Measurements from ENCODE around the gene SRSF3.
"Not testable (repeated sequence)": the region's sequence is repeated elsewhere in the genome, so short reads cannot be mapped to it uniquely, and the experiment has no call there.

Gene SRSF3

GRCh38 chr6:36605143-36605542 is 11.0 kb downstream of the SRSF3 start:
- no peak for DNase-seq (ENCODE audit: low spot score)

- no peak for DNase-seq (ENCODE audit: low spot score)
Measured at GRCh38 chr6:36605560-36606391, 11.6 kb downstream of the SRSF3 start.

DNA sequence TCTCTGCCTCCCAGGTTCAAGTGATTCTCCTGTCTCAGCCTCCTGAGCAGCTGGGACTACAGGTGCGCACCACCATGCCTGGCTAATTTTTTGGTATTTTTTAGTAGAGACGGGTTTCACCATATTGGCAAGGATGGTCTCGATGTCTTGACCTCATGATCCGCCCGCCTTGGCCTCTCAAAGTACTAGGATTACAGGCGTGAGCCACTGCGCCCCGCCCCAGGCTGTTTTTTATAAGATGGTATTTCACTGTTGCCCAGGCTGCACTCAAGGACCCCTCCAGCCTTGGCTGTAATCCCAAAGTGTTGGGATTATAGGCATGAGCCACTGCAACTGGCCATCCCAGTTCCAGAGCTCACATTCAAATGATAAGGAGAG is 13.1 kb downstream of the SRSF3 start:
- DNase-seq (ENCODE audit: low spot score): not testable (repeated sequence)

DNA sequence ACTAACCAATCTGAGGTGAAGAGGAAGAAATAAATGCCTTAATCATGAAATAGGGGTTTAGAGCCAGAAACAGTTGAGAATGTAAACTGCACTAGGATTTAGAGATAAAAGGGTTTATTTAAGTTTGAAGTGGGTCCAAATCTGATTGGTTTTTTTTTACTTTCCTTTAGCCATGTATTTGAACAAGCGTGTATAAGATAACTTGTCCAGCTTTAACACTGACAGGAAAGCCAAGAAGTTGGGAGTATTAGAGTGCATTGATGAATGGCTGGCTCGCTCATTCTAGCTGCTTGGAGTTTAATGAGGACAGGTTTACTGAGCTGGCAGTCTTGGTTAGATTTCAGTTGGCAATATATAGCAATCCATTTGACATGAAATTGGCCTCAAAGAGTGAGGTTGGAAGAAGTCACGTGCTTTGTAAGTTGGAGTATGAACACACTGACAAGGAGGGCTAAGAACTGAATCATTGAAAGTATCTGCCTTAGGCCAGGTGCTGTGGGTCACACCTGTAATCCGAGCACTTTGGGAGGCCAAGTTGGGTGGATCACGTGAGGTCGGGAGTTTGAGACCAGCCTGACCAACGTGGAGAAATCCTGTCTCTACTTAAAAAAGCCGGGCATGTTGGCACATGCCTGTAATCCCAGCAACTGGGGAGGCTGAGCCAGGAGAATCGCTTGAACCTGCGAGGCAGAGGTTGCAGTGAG is 13.7 kb downstream of the SRSF3 start:
- DNase-seq (ENCODE audit: low spot score): no peak

GRCh38 chr6:36608788-36609563 is 14.8 kb downstream of the SRSF3 start:
- DNase-seq (ENCODE audit: low spot score): no peak

DNA sequence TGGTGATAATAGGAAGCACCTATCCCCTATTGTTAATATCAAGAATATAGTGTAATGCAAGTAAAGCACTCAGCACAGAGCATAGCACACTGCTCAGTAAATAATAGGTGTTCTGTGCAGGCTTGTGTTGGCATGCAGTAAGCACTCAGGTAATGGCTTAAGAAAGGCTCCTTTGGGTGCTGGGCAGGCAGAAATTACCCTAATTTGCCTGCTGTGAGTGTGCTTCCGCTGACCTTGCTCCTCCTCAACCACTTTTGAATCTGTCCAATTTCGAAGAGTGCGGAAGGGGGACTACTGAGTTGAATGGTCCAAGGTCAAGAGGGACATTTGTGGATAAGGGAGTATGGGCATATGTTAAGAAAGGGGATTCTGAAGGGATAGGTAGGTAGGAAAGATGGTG is 15.4 kb downstream of the SRSF3 start:
- DNase-seq (ENCODE audit: low spot score): no peak

DNA sequence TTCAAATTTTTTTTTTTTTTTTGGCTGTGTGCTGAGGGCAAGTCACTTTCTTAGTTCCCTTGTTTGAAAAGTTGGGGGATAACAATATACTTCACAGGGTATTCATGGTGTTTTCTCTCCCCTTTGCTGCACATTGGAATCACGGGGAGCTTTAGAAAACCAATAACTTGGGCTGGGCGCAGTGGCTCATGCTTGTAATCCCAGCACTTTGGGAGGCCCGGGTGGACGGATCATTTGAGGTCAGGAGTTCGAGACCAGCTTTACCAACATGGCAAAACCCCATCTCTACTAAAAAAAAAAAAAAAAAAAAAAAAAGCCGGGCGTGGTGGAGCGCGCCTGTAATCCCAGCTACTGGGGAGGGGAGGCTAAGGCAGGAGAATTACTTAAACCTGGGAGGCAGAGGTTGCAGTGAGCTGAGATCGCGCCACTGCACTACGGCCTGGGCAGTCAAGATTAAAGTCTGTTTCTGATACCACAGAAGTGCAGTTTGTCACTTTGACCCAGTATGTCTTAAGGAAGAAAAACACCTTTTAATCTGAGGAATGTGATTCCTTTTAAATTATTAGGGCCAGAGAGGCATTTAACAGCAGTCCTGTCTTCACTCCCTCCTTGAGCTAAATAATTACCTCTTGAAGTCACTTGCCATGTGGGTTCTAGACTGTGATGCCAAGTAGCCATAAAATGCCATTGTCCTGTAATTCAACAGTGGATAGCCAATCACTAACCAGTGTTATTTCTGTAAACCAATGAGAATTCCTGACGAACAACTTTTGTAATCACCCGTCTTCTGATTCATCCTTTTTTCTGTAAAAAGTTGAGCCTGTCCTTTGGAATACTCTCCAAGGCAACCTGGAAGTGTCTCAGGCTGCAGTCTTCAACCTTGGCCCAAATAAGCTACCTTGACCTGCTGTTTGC is 16.1 kb downstream of the SRSF3 start:
- no peak for DNase-seq (ENCODE audit: low spot score)

GRCh38 chr6:36610956-36611336 is 16.8 kb downstream of the SRSF3 start:
- DNase-seq (ENCODE audit: low spot score): no peak

- not testable (repeated sequence) for DNase-seq (ENCODE audit: low spot score)
Measured at GRCh38 chr6:36611679-36612078, 17.5 kb downstream of the SRSF3 start.

- no peak for DNase-seq (ENCODE audit: low spot score)
Measured at GRCh38 chr6:36612101-36612625, 18.0 kb downstream of the SRSF3 start.

DNA sequence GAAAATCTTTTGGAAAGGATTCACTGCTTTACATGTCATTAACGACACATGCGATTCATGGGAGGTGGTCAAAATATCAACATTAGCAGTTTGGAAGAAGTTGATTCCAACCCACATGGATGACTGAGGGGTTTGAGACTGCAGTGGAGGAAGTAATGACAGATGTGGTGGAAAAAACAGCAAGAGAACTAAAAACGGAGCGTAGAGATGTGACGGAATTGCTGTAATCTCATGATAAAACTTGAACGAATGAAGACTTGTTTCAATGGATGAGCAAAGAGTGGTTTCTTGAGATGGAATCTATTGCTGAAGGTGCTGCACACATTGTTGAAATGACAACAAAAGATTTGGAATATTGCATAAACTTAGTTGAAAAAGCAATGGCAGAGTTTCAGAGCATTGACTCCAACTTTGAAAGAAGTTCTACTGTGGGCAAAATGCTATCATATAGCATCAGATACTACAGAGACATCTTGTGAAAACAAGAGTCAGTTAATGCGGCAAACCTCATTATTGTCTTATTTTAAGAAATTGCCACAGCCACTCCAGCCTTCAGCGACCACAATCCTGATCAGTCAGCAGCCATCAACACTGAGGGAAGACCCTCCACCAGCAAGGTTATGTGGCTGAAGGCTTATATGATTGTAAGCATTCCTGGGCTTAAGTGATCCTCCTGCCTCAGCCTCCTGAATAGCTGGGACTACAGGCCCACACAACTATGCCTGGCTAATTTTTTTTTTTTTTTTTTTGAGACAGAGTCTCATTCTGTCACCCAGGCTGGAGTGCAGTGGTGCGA is 19.2 kb downstream of the SRSF3 start:
- DNase-seq (ENCODE audit: low spot score): no peak

DNA sequence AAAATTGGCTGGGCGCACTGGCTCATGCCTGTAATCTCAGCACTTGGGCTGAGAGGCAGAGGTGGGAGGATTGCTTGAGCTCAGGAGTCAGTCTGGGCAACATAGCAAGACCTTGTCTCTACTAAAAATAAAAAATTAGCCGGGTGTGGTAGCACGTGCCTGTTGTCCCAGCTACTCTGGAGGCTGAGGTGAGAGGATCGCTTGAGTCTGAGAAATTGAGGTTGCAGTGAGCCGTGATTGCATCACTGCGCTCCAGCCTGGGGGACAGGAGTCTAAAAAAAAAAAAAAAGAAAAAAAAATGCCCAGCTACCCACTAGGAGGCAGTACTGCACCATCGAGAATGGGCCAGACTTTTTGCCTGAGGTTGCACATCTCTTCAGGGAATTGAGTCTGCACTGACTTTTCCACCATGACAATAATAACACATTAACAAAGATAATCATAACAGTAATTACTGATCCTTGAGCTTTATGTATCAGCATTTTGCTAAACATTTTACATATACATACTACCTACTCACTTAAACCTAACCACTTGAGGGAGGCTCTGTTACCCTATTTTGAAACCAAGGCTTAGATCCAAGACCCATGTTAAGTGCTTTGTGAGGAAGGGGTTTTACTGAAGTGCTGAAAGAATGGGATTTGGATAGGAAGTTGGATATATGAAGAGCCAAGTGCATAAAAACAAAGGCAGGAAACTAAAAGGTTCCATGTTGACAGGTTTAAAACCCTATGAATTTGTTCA is 21.0 kb downstream of the SRSF3 start:
- peak; percentile 48 for DNase-seq (ENCODE audit: low spot score)

DNA sequence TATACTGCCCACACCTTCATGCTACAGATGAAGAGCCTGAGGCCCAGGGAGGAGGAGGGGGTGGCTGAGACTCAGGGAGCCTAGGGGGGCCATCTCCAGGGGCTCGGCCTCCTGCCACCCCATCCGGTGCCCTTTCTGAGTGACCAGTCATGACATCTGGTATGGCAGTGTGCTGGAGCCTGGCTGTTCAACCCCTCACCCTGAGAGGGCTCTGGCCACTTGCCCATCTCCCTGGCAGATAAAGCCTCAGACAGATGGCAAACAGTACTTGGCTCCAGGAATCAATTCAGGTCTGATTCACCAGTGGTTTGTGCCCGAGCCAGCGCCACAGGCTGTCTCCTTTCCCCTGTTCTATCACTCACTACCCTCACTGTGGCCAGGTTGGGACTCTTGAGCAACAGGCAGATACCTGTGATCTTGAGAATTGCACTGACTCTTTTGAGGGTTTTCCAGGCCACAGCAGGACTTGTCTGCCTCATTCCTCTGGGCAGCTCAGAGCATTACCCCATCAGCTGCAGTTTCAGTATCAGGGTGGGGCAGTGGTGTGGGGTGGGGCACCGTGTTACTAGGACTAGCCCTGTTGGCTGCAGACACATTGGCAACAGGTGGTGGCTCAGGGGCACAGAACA is 22.8 kb downstream of the SRSF3 start:
- DNase-seq (ENCODE audit: low spot score): no peak

DNA sequence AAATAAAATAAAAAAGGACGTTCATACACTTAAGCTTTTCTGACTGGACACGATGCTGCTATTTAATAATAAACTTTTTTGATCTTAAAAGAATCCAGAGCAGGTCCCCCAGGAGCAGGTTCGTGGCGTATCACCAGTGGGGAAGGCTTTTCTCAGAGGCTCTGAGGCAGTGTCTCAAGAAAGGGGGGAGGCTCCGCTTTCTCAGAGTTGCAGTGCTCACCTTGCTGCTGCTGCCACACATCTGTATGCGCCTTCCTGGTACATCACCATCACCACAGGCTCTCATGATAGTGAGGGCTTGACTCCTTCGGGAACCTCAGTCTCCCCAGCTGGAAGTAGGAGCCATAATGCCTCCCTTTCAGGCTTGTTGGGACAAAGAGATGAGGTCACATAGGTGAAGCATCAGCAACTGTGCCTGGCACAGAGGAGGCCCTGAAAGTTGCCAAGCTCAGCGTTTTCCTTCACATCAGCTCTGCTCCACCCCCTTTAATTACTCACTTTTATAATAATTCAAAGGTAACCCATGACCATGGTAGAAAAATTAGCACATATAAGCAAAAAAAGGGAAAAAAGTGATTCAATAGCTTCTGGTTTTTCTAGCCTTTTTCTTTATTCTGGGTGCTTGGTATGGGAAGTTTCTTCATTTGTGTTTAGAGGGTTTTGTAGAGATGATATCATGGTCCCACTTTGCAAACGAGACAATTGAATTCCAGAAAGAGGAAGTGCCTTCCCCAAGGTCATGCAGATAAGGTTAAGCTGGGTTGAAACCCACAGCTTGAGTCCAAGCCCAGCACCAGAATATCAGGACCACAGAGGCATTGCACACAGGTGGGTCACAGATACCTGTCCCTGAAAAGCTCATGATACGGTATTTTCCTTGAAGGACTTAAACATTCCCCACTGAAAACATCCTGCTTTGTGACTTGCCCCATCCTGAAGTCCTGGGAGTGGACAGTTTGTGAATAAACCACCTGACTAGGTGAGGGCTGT is 24.5 kb downstream of the SRSF3 start:
- DNase-seq (ENCODE audit: low spot score): no peak

DNA sequence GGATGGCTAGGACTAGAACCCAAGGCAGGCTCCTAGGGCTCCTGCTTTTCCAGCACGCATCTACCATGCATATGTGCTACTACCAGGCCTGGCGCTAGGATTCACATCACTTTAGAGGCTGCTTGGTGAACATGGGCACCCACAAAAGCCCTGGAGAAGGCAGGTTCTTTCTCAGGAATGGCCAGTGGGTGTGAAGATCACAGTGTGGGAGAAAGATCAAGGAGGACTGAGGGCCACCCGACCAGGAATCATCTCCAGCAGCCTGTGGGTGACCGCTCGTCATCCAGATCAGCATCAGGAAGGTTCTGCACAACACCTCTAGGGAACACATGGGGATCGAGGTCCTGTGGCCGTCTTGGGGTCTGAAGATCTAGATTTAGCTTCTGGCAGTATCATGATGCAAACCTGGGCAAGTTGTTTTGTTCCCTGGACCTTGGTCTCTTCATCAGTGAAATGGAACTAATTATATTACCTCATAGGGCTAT is 27.3 kb downstream of the SRSF3 start:
- DNase-seq (ENCODE audit: low spot score): no peak

DNA sequence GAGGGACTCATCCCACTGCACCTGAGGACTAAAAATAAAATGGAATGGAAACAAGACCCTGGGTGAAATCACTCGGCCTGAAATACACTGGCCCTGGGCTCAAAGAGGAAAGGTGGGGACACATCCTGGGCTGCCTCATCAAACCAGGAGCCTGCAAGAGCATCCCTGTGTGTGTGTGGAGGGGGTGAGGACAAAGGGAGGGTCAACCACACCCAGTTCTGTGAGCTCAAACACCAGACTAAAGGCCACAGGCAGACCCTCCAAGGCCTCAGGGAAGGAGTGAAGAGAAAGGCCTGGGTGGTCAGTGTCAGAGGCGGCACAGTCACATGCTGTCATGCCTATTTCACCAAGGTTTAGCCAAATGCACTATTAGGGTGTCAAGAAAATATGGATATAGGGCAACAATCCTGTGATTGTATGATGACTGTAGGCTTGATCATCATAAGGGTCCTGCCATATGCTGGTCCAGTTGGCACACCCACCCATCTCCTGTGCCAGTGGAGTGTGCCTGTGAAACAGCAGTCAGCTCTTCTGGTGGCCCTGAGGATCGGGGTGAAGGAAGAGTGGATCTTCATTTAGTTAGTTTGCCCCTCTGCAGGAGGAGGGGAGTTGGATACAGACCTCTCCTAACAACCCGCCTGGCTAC is 28.9 kb downstream of the SRSF3 start:
- no peak for DNase-seq (ENCODE audit: low spot score)

All from Ammon's horn (tissue), 1 donor.